Mesendoderm (in vitro differentiated cells): ENCODE results near the gene ANKRD33B.

ENCODE experiments used
- DNase-seq: peaks from one replicate; pipeline ENCODE4 v3.0.0; 2013
- H2AK5ac ChIP-seq: 2 replicates; pipeline ENCODE4 v1.6.1; 2013; ENCODE audit warnings: low read length, inconsistent platforms
- H2BK120ac ChIP-seq: 2 replicates; pipeline ENCODE4 v1.6.1; 2013; ENCODE audit warnings: low read depth, mild to moderate bottlenecking, low read length, moderate library complexity, mixed read lengths
- H2BK15ac ChIP-seq: replicated peaks from 2 replicates; pipeline ENCODE4 v1.6.1; 2013; ENCODE audit warnings: low read depth, mild to moderate bottlenecking, moderate library complexity
- H2BK5ac ChIP-seq: 2 replicates; pipeline ENCODE4 v1.6.1; 2013; ENCODE audit warnings: low read length, inconsistent platforms
- H3K18ac ChIP-seq: 2 replicates; pipeline ENCODE4 v1.6.1; 2013; ENCODE audit warnings: mild to moderate bottlenecking, low read length, mixed read lengths
- H3K23ac ChIP-seq: one replicate; pipeline ENCODE4 v1.6.1; 2013; ENCODE audit warnings: low read length
- H3K27ac ChIP-seq: 2 replicates; pipeline ENCODE4 v1.5.1; 2013; ENCODE audit warnings: low read depth, mild to moderate bottlenecking, inconsistent platforms, low read length, moderate library complexity
- H3K27me3 ChIP-seq: 2 replicates; pipeline ENCODE4 v1.6.1; 2013; ENCODE audit warnings: low read length, control low read depth, mild to moderate bottlenecking, inconsistent platforms; ENCODE audit not compliant: insufficient read depth, poor library complexity
- H3K36me3 ChIP-seq: 2 replicates; pipeline ENCODE4 v1.6.1; 2013; ENCODE audit warnings: low read length, inconsistent platforms; ENCODE audit not compliant: control insufficient read depth, insufficient read depth
- H3K4ac ChIP-seq: one replicate; pipeline ENCODE4 v1.6.1; 2013; ENCODE audit warnings: low read depth, mild to moderate bottlenecking, low read length, moderate library complexity
- H3K4me1 ChIP-seq: 2 replicates; pipeline ENCODE4 v1.6.1; 2013; ENCODE audit warnings: low read depth, low read length, inconsistent platforms; ENCODE audit not compliant: control insufficient read depth
- H3K4me2 ChIP-seq: 2 replicates; pipeline ENCODE4 v1.6.1; 2013; ENCODE audit warnings: low read length
- H3K4me3 ChIP-seq: 2 replicates; pipeline ENCODE4 v1.5.1; 2013; ENCODE audit warnings: mild to moderate bottlenecking, low read length
- H3K56ac ChIP-seq: one replicate; pipeline ENCODE4 v1.6.1; 2013; ENCODE audit warnings: low read length
- H3K79me1 ChIP-seq: 2 replicates; pipeline ENCODE4 v1.6.1; 2013; ENCODE audit warnings: low read length, inconsistent platforms
- H3K79me2 ChIP-seq: 2 replicates; pipeline ENCODE4 v1.6.1; 2013; ENCODE audit warnings: mild to moderate bottlenecking, low read length; ENCODE audit not compliant: control insufficient read depth, insufficient read depth
- H3K9ac ChIP-seq: 2 replicates; pipeline ENCODE4 v1.6.1; 2013; ENCODE audit warnings: low read length, inconsistent platforms
- H4K5ac ChIP-seq: one replicate; pipeline ENCODE4 v1.6.1; 2013; ENCODE audit warnings: low read length
- H4K8ac ChIP-seq: one replicate; pipeline ENCODE4 v1.6.1; 2013; ENCODE audit warnings: low read depth, mild to moderate bottlenecking, control low read depth, low read length, moderate library complexity
- WGBS: extraction: QIAGEN DNeasy Blood & Tissue Kit; methylation state at CpG from one replicate; pipeline ENCODE4 v1.1.7; 2013; ENCODE audit warnings: low lambda C conversion rate, missing lambda C conversion rate; ENCODE audit not compliant: insufficient coverage; ENCODE audit errors: extremely low coverage; 5-methylcytosine and 5-hydroxymethylcytosine counted together

ANKRD33B gene

GRCh38 chr5:10583663-10584572 is 20.0 kb downstream of the ANKRD33B start:
- no peak overlapping the region for H3K4ac ChIP-seq
- WGBS = no CpG with 5 or more reads among the region's 13 CpGs

GRCh38 chr5:10584714-10585517 is 21.0 kb downstream of the ANKRD33B start:
- Histone ChIP-seq H3K18ac (no peak overlapping the region), H2BK15ac (no peak overlapping the region), H3K4ac (no peak overlapping the region), H3K79me2 (no peaks in the 10 kb centered on the region), H3K27me3 (no peaks in the 10 kb centered on the region), H3K4me2 (no peak overlapping the region), H3K4me1 (no peaks in the 10 kb centered on the region), H2AK5ac (no peak overlapping the region), H2BK120ac (no peak overlapping the region), H4K8ac (no peak overlapping the region), H3K23ac (no peak overlapping the region), H2BK5ac (no peak overlapping the region), H3K56ac (no peak overlapping the region), H3K27ac (no peak overlapping the region), H3K79me1 (peaks cover 4% of the 10 kb centered on the region), H4K5ac (no peak overlapping the region), H3K9ac (no peak overlapping the region), H3K36me3 (no peaks in the 10 kb centered on the region), H3K4me3 (no peak overlapping the region)
- no peak for DNase-seq
- no CpG with 5 or more reads among the region's 8 CpGs for WGBS

More at GRCh38 chr5:10583663-10584572, 20.0 kb downstream of the ANKRD33B start:
- no peak overlapping the region for H3K56ac ChIP-seq
- no peak overlapping the region for H3K4me2 ChIP-seq
- H3K23ac ChIP-seq = no peak overlapping the region
- no peak overlapping the region for H3K9ac ChIP-seq
- no peak overlapping the region for H2BK15ac ChIP-seq
- no peak overlapping the region for H4K8ac ChIP-seq
- DNase-seq = no peak
- no peak overlapping the region for H3K4me3 ChIP-seq
- H3K18ac ChIP-seq = no peak overlapping the region
- H3K27me3 ChIP-seq = no peaks in the 10 kb centered on the region
- no peak overlapping the region for H2BK120ac ChIP-seq
- H3K36me3 ChIP-seq = no peaks in the 10 kb centered on the region
- no peak overlapping the region for H2AK5ac ChIP-seq
- no peak overlapping the region for H2BK5ac ChIP-seq
- H3K79me1 ChIP-seq = peaks cover 4% of the 10 kb centered on the region
- no peak overlapping the region for H3K27ac ChIP-seq
- H4K5ac ChIP-seq = no peak overlapping the region
- H3K4me1 ChIP-seq = no peaks in the 10 kb centered on the region
- no peaks in the 10 kb centered on the region for H3K79me2 ChIP-seq

- H3K4ac ChIP-seq = no peak overlapping the region
- H3K4me1 ChIP-seq = peaks cover 2% of the 10 kb centered on the region
- no peak overlapping the region for H3K9ac ChIP-seq
- no peak overlapping the region for H3K18ac ChIP-seq
- H3K4me3 ChIP-seq = no peak overlapping the region
- H3K27ac ChIP-seq = no peak overlapping the region
- WGBS = no CpG with 5 or more reads among the region's 5 CpGs
- H3K56ac ChIP-seq = no peak overlapping the region
- H3K79me2 ChIP-seq = no peaks in the 10 kb centered on the region
- H2BK120ac ChIP-seq = no peak overlapping the region
- no peak for DNase-seq
- H4K5ac ChIP-seq = no peak overlapping the region
- H4K8ac ChIP-seq = no peak overlapping the region
- no peak overlapping the region for H2BK15ac ChIP-seq
- no peaks in the 10 kb centered on the region for H3K36me3 ChIP-seq
- H3K27me3 ChIP-seq = no peaks in the 10 kb centered on the region
- H3K4me2 ChIP-seq = no peak overlapping the region
- no peak overlapping the region for H2AK5ac ChIP-seq
- no peak overlapping the region for H3K23ac ChIP-seq
- no peak overlapping the region for H2BK5ac ChIP-seq
- H3K79me1 ChIP-seq = peaks cover 4% of the 10 kb centered on the region
Observed at GRCh38 chr5:10585518-10585915, 21.6 kb downstream of the ANKRD33B start.

GRCh38 chr5:10586008-10586407 is 22.1 kb downstream of the ANKRD33B start:
- peak; percentile 19 for DNase-seq
- Histone ChIP-seq H3K4ac (no peak overlapping the region), H4K5ac (no peak overlapping the region), H3K27ac (no peak overlapping the region), H3K23ac (no peak overlapping the region), H2BK5ac (no peak overlapping the region), H3K27me3 (no peaks in the 10 kb centered on the region), H3K9ac (no peak overlapping the region), H4K8ac (no peak overlapping the region), H3K4me3 (no peak overlapping the region), H2BK15ac (no peak overlapping the region), H2BK120ac (no peak overlapping the region), H3K56ac (no peak overlapping the region), H3K36me3 (no peaks in the 10 kb centered on the region), H3K4me2 (no peak overlapping the region), H3K79me2 (no peaks in the 10 kb centered on the region), H3K4me1 (peaks cover 2% of the 10 kb centered on the region), H3K79me1 (peaks cover 4% of the 10 kb centered on the region), H2AK5ac (no peak overlapping the region), H3K18ac (no peak overlapping the region)
- WGBS = no CpG with 5 or more reads among the region's 4 CpGs

- Histone ChIP-seq H3K4me2 (no peak overlapping the region), H2BK15ac (no peak overlapping the region), H3K27me3 (no peaks in the 10 kb centered on the region), H3K4me3 (no peak overlapping the region), H3K27ac (no peak overlapping the region), H3K18ac (no peak overlapping the region), H3K36me3 (no peaks in the 10 kb centered on the region), H4K8ac (no peak overlapping the region), H3K9ac (no peak overlapping the region), H4K5ac (no peak overlapping the region), H3K79me2 (no peaks in the 10 kb centered on the region), H3K4ac (no peak overlapping the region), H3K4me1 (peaks cover 2% of the 10 kb centered on the region), H2AK5ac (no peak overlapping the region), H3K56ac (no peak overlapping the region), H3K79me1 (peaks cover 4% of the 10 kb centered on the region), H2BK120ac (no peak overlapping the region), H3K23ac (no peak overlapping the region), H2BK5ac (no peak overlapping the region)
- WGBS = no CpG with 5 or more reads among the region's 1 CpG
- no peak for DNase-seq
Observed at GRCh38 chr5:10586555-10586954, 22.7 kb downstream of the ANKRD33B start.
